RPMI8226 (cell line): Measurements from ENCODE around the gene NOL8.

Source experiments
- DNase-seq: peaks from one replicate; pipeline ENCODE4 v3.0.0-alpha.2; 2015

The NOL8 gene

DNA sequence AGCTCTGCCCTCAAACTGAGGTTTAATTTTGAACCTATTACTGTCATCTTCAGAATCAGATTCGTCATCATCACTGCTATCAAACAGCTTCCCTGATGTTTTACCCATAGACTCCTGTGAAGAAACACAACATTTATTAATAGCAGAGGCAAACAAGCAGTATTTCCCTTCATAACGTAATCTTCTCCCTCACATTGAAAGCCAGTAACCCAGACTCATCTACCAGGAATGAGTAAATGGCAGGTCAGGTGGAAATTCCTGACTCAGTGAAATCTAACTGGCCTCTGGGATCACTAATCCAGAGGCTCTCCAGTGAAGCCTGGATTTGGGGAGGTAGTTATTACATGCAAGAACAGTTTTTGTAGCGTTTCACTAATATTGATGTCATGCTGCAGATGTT lies 14.6 kb downstream of the NOL8 start:
- DNase-seq = no peak

DNA sequence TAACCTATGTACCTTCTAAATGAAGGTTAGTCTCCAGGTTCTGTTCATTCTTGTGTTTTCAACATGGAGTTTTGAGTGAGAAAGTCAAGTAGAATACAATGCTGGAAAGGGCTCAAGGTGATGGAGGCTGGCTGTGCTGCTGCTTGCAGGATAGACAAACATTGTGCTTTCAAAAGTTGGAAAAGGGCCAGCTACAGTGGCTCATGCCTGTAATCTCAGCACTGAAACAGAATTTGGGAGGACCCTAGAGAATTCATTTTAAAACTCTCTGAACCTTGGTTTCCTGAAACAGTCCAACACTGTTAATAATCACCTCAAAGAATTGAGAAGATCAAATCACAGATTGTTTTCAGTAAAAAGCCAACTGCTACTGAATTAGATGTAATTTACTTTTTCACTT lies 16.3 kb downstream of the NOL8 start:
- no peak for DNase-seq

DNA sequence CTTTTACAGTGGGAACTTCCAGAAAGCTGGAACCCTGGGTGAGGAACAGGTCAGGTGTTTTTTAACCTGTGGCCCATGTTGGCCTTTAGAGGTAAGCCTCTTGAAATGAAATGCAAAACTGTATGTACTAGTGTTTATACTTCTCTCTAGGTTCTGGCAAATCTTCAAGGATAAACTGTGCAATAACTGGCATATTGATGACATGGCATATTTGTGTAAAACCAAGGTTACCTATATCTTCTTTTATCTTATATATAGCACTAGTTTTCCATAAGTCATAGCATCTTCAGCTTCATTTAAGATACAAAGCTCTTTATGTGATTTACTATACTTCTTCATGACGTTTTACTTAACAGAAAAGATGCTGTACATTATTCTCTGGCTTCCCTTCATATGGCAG lies 24.2 kb downstream of the NOL8 start:
- no peak for DNase-seq

DNA sequence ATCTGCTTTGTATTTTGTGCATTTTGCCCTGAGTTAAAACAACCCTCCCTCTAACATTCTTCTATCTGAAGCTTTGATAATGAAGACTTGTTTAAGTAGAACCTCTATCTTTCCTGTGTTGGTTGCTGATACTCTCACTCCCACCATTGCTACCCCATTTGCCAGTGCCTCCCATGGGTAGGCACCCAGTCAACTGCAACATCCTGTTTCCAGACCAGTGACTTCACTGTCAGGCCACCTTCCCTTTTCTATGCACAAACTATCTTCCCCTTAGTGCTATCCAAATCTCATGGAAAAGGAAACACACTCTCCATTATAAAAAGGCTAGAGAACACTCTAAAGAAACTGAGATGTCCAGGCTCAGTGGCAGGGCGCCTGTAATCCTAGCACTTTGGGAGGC lies 26.0 kb downstream of the NOL8 start:
- DNase-seq = no peak

DNA sequence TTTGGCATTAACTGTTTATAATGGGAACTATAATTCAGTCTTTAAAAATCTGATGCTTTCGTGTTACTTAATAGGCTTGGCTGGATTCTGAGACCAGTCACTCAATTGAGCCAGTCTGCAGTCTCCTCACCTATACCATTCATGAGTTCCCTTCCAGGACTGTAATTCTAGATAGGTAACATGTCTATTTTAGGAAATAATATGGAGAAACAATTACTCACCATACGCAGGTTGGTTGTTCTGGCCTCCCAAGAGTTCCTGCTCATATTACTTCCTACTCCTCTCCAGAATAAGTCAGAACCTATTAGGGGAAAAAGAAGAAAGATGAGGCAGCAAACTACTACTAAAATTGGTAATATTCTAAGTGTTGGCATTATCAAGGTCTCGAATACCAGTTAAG lies 27.1 kb downstream of the NOL8 start:
- no peak for DNase-seq

DNA sequence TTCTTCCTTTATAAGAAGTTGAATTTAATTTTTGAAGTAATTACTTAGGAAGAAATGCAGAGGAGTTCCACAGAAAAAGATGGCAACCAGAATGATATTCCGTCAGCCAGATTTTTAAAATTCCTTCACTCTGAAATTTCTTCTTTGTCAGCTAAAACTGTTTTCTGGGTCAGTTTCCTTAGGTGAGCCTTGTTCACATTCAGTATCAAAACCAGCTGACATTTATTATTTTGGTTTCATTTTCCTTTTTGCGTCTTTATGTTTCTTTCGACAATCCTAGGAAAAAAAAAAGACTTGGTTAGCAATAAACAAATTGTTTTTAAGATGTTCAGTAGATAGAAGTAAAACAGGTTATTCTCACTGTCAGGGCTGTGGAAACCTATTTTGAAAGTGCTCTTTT lies 27.5 kb downstream of the NOL8 start:
- peak; percentile 15 for DNase-seq

DNA sequence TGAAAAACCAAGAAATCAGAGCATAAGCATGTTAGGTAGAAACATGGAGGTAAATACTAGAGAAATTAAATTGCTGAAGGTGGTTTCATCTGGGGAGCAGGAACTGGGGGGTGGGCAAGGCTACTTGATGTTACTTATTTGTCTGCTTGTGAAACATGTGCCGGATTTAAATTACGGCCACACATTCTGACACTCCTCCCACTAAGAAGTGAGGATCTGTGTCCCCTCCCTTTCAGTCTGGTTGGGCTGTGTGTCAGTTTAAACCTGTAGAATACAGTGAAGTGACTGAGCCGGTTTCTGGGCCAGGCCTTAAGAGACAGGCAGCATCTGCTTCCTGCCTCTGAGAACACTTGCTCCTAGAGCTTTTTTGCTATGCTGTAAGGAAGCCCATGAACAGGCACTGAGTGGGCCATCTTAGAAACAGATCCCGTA lies 29.3 kb downstream of the NOL8 start:
- DNase-seq = no peak

DNA sequence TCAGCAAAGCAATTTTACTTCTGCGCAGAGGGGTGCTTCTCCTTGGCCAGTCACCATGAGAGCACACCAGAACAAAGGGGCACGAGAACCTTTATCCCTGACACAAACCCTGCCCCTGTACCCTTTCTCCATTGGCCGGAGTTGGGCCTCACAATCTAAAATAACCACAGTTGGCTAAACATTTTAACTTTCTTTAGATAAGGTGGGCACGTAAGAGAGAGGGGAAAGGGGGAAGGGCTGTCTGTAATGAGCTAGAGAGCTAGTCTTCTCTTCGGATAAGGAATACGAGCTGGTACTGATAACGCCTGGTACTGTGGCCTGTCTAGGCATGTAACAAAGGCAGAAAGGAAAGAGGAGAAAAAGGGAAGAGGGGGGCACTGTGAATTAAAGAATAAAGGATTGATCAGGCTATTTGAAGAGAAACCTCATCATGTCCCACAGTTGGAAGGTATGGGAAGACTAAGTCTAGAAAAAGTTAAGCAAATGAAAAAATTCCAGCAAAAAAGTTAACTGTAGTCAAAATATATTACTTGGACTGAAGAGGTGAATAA lies 29.8 kb downstream of the NOL8 start:
- DNase-seq = no peak

DNA sequence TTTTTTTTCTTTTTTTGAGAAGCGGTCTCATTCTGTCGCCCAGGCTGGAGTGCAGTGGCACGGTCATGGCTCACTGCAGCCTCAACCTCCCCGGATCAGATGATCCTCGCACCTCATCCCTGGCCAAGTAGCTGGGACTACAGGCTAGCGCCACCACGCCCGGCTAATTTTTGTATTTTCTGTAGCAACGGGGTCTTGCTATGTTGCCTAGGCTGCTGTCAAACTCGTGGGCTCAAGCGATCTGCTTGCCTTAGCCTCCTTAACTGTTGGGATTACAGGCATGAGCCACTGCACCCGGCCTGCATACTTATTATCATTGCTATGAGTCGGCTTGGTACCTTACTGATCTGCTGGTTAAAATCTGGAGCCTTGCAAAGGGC lies 30.9 kb downstream of the NOL8 start:
- peak; percentile 30 for DNase-seq

DNA sequence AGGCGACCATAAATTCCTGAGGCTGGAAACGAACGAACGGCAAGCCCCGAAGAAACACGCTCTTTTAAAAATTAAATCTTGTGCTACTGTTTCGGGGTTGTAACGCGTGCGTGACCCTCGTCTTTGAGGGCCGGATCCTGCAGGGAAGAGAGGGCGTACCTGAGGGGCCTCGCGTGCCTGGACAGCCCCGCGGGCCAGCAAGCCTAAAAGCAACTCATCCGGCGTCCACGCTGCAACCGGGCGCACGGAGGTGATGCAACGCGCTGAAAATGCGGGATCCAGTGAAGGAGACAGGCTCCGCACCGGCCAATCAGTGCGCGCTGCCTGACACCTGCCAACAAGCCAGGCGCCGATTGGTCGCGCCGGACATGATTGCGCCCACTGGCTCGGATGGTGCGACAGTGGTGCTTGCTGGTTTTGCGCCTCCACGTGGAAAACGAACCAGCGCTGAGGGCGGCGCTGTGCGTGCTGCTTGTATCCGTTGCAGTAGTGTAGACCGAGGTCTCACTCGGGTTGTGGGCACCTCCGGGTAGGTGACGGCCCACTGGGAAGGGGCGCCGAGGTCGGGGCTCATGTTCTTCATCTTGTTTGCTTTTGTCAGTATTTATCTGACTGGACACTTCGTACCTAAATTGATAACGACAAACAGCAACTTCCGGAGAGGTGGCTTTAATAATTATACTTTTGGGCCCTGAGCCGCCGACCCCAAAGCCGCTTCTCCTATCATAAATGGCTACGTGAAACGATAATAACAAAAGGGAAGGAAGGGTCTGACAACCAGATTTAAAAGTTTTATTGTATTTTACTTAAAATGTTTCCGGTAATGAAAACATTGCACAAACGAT lies 31.5 kb downstream of the NOL8 start, which contains the start of gene IARS1:
TSS of gene IARS1 (minus strand) at position 246 of the 845 bp plus-strand sequence. CDS start 4,278 bp downstream, outside the sequence.
- peak; percentile 96 for DNase-seq

DNA sequence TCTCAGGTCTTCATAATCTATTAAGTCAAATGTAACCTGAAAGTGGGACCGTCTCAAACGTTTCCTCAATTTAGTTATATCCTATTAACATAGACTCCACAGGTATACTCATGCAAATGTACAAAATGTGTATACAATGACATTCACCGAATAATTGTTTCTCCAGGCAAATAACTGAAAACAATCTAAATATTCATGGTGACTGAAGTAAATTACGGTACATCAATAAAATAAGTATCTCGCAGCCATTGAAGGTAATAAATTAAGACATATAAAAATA lies 32.1 kb downstream of the NOL8 start:
- no peak for DNase-seq

DNA sequence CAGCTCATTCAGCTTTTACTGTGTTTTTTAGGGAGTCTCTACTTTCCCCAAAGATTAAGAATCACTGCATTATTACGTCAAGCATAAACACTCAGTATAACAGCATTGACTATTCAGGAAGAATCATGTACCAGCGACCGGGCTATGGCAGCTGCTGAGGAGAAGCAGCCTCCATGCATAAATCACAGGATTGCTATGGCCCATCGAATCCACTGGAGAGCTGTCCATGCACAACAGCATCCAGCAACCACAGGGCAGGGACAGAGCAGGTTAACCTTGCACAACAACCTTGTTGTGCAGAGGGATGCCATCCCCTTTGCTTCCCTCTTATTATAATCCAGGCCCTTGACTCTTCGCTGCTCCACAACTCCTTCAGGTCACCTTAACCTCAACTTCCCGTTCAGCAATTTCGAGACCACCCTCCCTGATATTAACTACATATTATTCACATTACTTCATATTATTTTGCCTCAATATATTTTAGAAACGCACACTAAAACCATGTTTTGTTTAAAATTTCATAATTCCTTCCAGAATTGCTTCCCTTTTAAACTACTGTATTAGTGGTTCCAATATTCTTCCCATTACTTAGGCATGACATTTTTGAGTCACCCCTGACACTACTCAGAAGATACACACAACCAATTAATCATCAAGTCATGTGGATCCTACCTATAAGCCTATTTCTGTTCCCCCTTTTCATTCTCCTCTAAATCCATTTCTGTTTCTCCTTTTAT lies 32.6 kb downstream of the NOL8 start:
- DNase-seq = no peak

DNA sequence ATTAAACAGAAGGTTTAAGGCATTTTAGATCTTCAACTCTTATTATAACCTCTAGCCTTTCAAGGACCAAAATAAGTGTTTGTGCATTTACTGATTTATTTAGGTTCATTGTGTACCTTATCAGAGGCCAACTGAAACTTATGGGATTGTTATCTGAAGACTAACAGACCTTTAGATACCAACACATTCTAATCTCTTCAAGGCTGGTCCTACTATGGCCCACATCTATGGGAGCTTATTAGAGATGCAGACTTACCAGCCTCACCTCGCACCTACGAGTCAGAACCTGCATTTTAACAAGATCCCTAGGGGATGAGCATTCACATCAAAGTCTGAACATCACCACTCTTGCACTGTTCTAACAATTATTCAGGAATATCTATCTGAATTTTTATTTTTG lies 33.6 kb downstream of the NOL8 start:
- DNase-seq = no peak

DNA sequence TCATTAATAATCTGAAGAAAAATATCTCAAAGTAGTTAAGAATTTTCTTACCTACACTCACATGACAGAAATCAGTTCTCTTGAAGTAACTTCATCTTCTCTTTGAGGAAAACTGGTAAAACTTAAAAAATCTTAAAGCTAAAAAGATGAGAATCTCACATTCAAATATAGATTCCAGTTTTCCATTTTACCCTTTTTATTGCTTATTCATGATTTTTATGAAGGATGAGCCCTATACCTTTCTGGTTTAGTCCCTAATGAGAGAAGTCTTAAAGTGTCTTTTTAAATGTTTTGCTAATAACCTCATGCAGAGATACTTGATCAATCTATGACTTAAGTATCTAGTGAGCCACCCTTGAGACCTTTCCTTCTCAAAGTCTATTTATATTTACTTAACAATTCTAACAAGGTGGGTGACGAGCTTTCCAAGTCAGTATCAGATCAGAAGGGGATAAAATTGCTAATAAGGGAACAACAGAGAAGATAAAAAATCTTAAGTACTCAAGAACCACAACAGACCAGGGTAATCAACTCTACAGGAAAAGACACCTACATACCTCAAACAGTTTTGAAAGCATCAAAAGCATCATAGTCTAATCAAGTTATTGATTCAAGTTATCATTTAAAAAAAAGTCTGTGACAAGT lies 34.2 kb downstream of the NOL8 start:
- DNase-seq = no peak

DNA sequence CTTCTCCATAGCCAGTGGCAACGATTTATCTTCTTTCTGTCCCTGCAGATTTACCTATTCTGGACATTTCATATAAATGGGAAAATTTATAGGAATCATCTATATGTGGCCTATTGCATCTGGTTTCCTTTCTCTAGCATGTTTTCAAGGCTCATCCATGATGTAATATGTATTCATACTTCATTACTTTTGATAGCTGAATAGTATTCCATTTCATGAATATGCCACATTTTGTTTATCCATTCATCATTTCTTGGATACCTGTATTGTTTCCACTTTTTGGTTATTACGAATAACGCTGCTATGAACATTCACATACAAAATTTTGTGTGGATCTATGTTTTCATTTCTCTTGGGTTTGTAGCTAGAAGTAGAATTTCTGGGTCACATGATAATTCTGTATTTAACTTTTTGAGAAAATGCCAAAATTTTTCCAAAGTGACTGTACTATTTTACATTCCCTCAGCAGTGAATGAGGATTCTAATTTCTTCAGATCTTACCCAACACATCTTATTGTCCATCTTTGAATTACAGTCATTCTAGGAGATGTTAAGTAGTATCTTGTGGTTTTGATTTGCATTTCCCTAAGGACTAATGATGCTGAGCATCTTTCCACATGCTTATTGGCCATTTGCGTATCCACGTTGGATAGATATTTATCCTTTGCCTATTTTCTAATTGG lies 35.3 kb downstream of the NOL8 start:
- no peak for DNase-seq

DNA sequence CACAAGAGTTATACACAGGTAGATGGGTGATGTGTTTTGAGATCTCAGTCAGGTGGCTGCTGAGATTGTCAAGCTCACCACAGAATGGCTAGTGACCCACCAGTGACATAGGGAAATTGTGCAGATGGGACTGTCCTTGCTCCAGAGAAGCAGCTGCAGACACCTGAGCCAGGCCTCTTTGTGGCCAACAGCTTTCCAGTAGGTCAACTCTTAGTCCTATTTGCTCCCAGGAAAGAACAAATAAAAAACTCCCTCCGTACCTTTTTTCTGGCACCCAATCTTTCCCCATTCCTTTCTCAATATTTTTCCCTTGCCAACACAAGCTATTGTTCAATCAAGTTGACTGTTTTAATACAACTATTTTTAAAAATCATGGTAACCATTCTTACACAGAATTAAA lies 45.8 kb downstream of the NOL8 start:
- DNase-seq = no peak

DNA sequence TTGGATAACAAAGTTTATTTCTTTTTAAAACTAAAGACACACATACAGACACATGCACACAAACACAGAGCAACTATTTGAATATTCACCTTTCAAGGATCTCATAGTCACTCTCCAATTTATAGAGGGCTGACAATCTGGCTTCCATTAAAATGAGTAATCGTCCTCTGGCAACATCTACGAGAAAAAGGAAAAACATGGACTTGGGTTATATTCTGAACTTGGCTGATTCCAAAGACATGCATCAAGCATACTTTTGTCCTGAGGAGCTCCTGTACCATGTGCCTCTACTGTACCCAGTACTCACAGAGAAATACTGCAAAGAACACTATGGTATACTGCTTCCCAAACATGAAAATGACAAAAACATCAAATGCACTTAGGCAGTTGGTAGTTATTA lies 47.0 kb downstream of the NOL8 start:
- no peak for DNase-seq

DNA sequence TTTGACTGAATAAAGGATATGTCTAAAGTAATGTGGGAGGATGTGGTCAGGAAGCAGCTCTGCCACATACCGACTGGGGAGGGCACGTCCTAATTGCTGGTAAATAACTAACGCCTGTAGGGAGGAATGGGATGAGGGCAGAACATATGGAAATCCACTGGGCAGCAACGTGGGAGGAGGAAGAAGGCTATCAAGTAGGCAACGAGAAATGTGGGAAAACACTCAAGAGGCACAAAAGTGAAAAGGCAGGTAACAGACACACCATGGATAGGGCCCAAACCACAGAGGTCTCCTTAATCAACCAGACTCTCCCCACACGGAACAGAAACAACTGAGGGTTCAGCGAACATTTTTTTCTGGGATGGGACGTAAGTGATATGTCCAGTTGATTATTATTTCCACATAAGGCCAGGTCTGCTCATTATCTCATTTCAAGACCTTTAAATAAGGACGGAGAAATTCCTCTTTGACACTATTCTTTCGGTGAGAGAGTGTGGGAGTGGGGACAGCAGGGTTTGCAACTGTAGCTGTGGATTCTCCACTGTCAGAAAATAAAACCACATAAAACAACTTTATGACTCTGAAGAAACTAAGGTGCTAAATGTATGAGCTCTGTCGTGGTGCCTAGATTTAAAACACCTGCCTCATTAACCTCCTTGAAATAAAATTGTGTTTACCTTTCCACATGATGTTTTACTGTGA lies 48.7 kb downstream of the NOL8 start:
- DNase-seq = no peak

DNA sequence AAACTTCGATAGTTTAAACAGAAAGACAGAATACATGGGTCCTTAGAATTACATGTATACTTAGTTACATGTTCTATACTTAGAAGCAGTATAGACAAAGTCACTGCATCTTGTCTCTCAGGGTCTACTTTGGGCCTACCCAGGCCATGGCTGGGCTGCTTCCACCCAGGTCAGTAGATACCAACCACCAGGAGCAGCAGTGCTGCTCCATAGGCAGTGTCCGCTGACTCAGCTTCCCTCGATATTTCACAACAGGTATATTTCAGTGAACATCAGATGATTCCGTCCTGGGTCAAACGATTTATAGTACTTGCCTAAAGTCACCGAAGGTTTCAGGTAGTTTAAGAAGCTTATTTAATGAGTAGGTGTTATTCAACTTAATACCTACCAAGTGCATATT lies 49.6 kb downstream of the NOL8 start:
- DNase-seq = no peak

DNA sequence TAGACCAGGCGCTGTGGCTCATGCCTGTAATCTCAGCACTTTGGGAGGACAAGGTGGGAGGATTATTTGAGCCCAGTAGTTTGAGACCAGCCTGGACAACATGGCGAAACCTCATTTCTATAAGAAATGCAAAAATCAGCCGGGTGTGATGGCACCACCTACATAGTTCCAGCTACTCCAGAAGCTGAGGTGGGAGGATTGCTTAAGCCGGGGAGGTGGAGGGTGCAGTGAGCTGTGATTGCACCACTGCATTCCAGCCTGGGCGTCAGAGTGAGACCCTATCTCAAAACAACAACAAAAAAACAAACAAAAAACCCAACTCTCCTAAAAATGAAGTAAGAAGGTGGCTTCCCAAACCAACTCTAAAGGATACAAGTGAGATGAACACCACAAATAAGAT lies 54.6 kb downstream of the NOL8 start:
- no peak for DNase-seq

DNA sequence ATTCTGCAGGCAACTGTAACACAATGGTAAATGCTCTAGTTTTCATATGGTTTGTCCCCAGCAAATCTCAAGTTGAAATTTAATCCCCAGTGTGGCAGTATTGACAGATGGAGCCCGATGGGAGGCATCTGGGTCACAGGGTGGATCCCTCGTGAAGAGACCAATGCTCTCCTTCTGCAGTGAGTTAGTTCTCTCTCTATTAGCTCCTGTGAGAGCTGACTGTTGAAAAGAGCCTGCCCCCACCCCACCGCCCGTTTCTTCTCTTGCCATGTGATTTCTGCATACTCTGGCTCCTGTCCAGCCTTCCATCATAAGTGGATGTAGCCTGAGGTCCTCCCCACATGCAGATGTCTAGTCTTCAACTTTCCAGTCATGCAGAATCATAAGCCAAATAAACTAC lies 58.7 kb downstream of the NOL8 start:
- no peak for DNase-seq

DNA sequence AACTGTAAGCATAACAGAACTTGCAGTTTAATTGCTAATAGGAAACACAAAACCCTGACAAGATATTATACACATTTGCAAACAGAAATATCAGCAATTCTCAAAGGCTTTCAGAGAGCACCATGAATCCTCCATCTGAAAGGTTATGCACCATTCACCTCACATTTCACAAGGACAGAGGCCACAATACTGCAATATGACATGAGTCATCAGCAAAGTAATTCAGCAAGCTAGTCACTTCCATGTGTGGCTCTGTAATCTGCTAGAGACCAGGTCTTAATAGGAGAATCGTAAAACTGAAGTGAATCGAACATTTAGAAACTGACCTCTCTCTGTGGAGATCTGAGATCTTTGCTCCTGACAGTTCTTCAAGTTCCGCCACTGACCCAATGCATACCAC lies 60.0 kb downstream of the NOL8 start:
- DNase-seq = no peak

DNA sequence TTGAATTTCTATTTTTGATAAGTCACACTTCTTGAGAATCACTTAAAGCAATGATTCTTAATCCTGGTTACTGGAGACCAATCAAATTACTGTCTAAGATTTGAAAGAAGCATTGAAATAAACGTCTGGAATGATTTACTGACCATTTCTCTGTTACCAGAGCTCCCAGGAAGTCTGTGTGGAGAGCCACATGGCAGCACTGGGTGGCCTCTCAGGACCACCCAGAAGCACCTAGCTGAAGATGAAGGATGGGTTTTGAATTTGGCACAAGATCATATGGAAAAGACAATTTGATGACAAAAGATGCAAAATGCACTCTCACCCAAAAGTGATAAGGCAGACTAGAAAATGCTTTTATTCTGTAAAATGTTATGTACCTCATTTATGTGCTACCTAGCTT lies 62.0 kb downstream of the NOL8 start:
- no peak for DNase-seq
